Measurements from ENCODE around the gene BPIFB4. TPM values are rescaled to one million over a fixed set of nuclear protein-coding genes. Genes with fewer than 3 reads are reported as not detected.
"Not testable (repeated sequence)": the region's sequence is repeated elsewhere in the genome, so short reads cannot be mapped to it uniquely, and the experiment has no call there.

The BPIFB4 gene
- total RNA-seq, 1 experiment from 2014 or later: not detected

GRCh38 chr20:33112547-33113386, 33.3 kb downstream of the BPIFB4 start:
- no peak for DNase-seq (ENCODE audit: extremely low read depth, low read depth)

- no peak for DNase-seq (ENCODE audit: extremely low read depth, low read depth)
Measured at GRCh38 chr20:33113387-33113908, 34.0 kb downstream of the BPIFB4 start.

- not testable (repeated sequence) for DNase-seq (ENCODE audit: extremely low read depth, low read depth)
Measured at GRCh38 chr20:33115501-33115900, 36.1 kb downstream of the BPIFB4 start.

GRCh38 chr20:33119725-33120720, 40.6 kb downstream of the BPIFB4 start:
- DNase-seq (ENCODE audit: extremely low read depth, low read depth): no peak

- DNase-seq (ENCODE audit: extremely low read depth, low read depth): no peak
Measured at GRCh38 chr20:33120934-33121333, 41.5 kb downstream of the BPIFB4 start.

GRCh38 chr20:33122297-33122696, 42.9 kb downstream of the BPIFB4 start:
- DNase-seq (ENCODE audit: extremely low read depth, low read depth): not testable (repeated sequence)

- no peak for DNase-seq (ENCODE audit: extremely low read depth, low read depth)
Measured at GRCh38 chr20:33124261-33124660, 44.8 kb downstream of the BPIFB4 start.

- no peak for DNase-seq (ENCODE audit: extremely low read depth, low read depth)
Measured at GRCh38 chr20:33124994-33125393, 45.6 kb downstream of the BPIFB4 start.

GRCh38 chr20:33125983-33126382, 46.5 kb downstream of the BPIFB4 start:
- DNase-seq (ENCODE audit: extremely low read depth, low read depth): no peak

GRCh38 chr20:33127422-33128097, 48.1 kb downstream of the BPIFB4 start:
- DNase-seq (ENCODE audit: extremely low read depth, low read depth): no peak

GRCh38 chr20:33130568-33131061, 51.2 kb downstream of the BPIFB4 start:
- no peak for DNase-seq (ENCODE audit: extremely low read depth, low read depth)

GRCh38 chr20:33131949-33132473, 52.6 kb downstream of the BPIFB4 start:
- no peak for DNase-seq (ENCODE audit: extremely low read depth, low read depth)

- DNase-seq (ENCODE audit: extremely low read depth, low read depth): no peak
Measured at GRCh38 chr20:33132513-33133372, 53.3 kb downstream of the BPIFB4 start.

- no peak for DNase-seq (ENCODE audit: extremely low read depth, low read depth)
Measured at GRCh38 chr20:33133373-33133941, 54.0 kb downstream of the BPIFB4 start.

GRCh38 chr20:33137195-33137594, 57.8 kb downstream of the BPIFB4 start:
- DNase-seq (ENCODE audit: extremely low read depth, low read depth): no peak

- DNase-seq (ENCODE audit: extremely low read depth, low read depth): no peak
Measured at GRCh38 chr20:33139467-33139866, 60.0 kb downstream of the BPIFB4 start.

GRCh38 chr20:33145521-33145920, 66.1 kb downstream of the BPIFB4 start:
- no peak for DNase-seq (ENCODE audit: extremely low read depth, low read depth)

GRCh38 chr20:33147299-33147698, 67.9 kb downstream of the BPIFB4 start:
- DNase-seq (ENCODE audit: extremely low read depth, low read depth): no peak

- no peak for DNase-seq (ENCODE audit: extremely low read depth, low read depth)
Measured at GRCh38 chr20:33148040-33148439, 68.6 kb downstream of the BPIFB4 start.

Data from NCI-H460 (cell line).